OCI-LY7 (cell line): ENCODE data around the gene DPYSL5.

Experiments
- EZH2phosphoT487 ChIP-seq: fragments of 200-600 bp; sonication (generic); IDR thresholded peaks from 2 replicates; pipeline ENCODE4 v1.6.1; 2018; ENCODE audit warnings: low read depth, borderline replicate concordance, mild to moderate bottlenecking, mixed run types, antibody characterized with exemption, low read length, moderate library complexity, mixed read lengths
- TF ChIP-seq, protein P1 (sequence below): fragments of 200-600 bp; sonication (generic); conservative IDR thresholded peaks from 2 replicates; pipeline ENCODE4 v1.5.1; 2014; ENCODE audit warnings: mild to moderate bottlenecking, antibody characterized with exemption, low read length, moderate library complexity, mixed read lengths

DNA sequence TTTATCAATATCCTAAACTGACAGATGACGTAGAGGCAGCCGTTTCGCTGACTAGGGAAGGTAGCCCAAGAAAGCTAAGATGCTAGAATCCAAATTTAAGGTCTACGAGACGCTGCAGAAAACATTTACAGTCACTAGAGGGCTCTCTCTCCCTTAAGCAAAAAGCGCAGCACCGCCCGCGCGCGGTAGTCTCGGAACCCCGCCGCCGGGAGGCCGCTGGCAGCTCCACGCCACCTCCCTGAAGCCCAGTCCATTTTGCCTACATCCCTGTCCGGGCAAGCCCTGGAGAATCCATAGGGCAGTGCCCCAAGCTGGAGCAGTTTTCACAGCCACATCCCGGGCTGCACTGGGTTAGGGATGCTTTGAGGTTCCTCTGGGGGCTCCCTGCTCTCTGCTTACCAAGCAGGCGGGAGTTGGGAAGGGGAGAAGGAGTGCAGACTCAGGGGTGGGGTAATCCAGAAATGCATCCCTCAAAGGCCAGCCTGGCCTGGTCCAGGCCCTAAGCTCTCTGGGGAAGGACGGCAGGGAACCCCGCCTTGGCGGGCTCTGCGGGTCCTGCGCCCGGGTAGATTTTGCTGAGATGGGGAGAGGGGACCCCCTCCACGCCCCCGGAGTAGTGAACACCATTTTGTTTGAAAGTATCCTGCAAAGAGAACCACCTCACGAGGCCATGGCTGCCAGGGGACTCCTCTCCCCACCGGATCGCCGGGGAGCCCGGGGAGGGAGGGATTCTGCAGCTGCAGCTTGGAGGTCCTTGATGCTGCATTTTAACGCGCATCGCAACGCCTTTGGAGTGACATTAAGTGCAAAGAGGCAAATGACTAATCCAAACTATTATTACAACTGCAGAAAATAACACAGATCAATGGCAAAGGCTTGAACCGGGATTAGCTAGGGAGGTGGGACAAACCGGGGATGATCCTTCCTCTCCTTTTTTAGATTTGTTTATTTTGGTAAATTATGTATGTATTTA lies 1.3 kb upstream of the DPYSL5 start:
- TF ChIP-seq, protein P1, sequence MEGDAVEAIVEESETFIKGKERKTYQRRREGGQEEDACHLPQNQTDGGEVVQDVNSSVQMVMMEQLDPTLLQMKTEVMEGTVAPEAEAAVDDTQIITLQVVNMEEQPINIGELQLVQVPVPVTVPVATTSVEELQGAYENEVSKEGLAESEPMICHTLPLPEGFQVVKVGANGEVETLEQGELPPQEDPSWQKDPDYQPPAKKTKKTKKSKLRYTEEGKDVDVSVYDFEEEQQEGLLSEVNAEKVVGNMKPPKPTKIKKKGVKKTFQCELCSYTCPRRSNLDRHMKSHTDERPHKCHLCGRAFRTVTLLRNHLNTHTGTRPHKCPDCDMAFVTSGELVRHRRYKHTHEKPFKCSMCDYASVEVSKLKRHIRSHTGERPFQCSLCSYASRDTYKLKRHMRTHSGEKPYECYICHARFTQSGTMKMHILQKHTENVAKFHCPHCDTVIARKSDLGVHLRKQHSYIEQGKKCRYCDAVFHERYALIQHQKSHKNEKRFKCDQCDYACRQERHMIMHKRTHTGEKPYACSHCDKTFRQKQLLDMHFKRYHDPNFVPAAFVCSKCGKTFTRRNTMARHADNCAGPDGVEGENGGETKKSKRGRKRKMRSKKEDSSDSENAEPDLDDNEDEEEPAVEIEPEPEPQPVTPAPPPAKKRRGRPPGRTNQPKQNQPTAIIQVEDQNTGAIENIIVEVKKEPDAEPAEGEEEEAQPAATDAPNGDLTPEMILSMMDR: peak; percentile 91
- peak; percentile 84; the same call in 1 of the 2 replicates for TF ChIP-seq EZH2phosphoT487
